Measurements from ENCODE around the gene GPSM3.
"Not testable (repeated sequence)": the region's sequence is repeated elsewhere in the genome, so short reads cannot be mapped to it uniquely, and the experiment has no call there.

The GPSM3 gene

GRCh38 chr6:32216285-32216684 lies 23.8 kb upstream of the GPSM3 start:
- H3K36me3 ChIP-seq: no peaks in the 10 kb centered on the region
- no peak overlapping the region for H3K4me3 ChIP-seq (ENCODE audit: low read depth, low read length)
- no peak for TF ChIP-seq CTCF (IDR thresholded peaks at IDR 0.05; ENCODE audit: low read depth, low read length)
- H3K27me3 ChIP-seq: peaks cover 15% of the 10 kb centered on the region
- no peaks in the 10 kb centered on the region for H3K4me1 ChIP-seq
- no peaks in the 10 kb centered on the region for H3K9me3 ChIP-seq
- DNase-seq: no peak

GRCh38 chr6:32215617-32216016 lies 23.2 kb upstream of the GPSM3 start:
- no peaks in the 10 kb centered on the region for H3K36me3 ChIP-seq

GRCh38 chr6:32214126-32214525 lies 21.7 kb upstream of the GPSM3 start:
- TF ChIP-seq CTCF (IDR thresholded peaks at IDR 0.05; ENCODE audit: low read depth, low read length): no peak
- H3K27me3 ChIP-seq: peaks cover 10% of the 10 kb centered on the region
- no peak for DNase-seq

More at GRCh38 chr6:32215617-32216016, 23.2 kb upstream of the GPSM3 start:
- TF ChIP-seq CTCF (IDR thresholded peaks at IDR 0.05; ENCODE audit: low read depth, low read length): no peak
- H3K27me3 ChIP-seq: peaks cover 14% of the 10 kb centered on the region
- H3K4me1 ChIP-seq: no peaks in the 10 kb centered on the region
- no peak overlapping the region for H3K4me3 ChIP-seq (ENCODE audit: low read depth, low read length)
- DNase-seq: no peak
- no peaks in the 10 kb centered on the region for H3K9me3 ChIP-seq

GRCh38 chr6:32213649-32214048 lies 21.2 kb upstream of the GPSM3 start:
- Histone ChIP-seq H3K36me3 (no peaks in the 10 kb centered on the region), H3K27me3 (peaks cover 5% of the 10 kb centered on the region; the same call in 1 of the 2 replicates), H3K9me3 (no peaks in the 10 kb centered on the region), H3K4me3 (ENCODE audit: low read depth, low read length) (no peak overlapping the region), H3K4me1 (no peaks in the 10 kb centered on the region)
- no peak for TF ChIP-seq CTCF (IDR thresholded peaks at IDR 0.05; ENCODE audit: low read depth, low read length)
- no peak for DNase-seq

More at GRCh38 chr6:32214126-32214525, 21.7 kb upstream of the GPSM3 start:
- H3K9me3 ChIP-seq: no peaks in the 10 kb centered on the region
- H3K4me3 ChIP-seq (ENCODE audit: low read depth, low read length): no peak overlapping the region
- no peaks in the 10 kb centered on the region for H3K36me3 ChIP-seq
- no peaks in the 10 kb centered on the region for H3K4me1 ChIP-seq

GRCh38 chr6:32212076-32212760 lies 19.8 kb upstream of the GPSM3 start:
- Histone ChIP-seq H3K4me1 (no peaks in the 10 kb centered on the region), H3K9me3 (no peaks in the 10 kb centered on the region), H3K4me3 (ENCODE audit: low read depth, low read length) (no peak overlapping the region), H3K36me3 (no peaks in the 10 kb centered on the region), H3K27me3 (peaks cover 4% of the 10 kb centered on the region; the same call in 1 of the 2 replicates)
- TF ChIP-seq CTCF (IDR thresholded peaks at IDR 0.05; ENCODE audit: low read depth, low read length): no peak
- DNase-seq: no peak

- not testable (repeated sequence) for H3K4me3 ChIP-seq (ENCODE audit: low read depth, low read length); DNase-seq; H3K4me1 ChIP-seq; H3K27me3 ChIP-seq; H3K36me3 ChIP-seq; H3K9me3 ChIP-seq
These were observed 19.0 kb upstream of the GPSM3 start for GRCh38 chr6:32211432-32211831.

Measured in BE2C (cell line).